Activated CD8-positive, alpha-beta memory T cell treated with anti-CD3 and anti-CD28 coated beads for 4 hours (primary cell): ENCODE results near the gene BAZ1A.
"Not testable (repeated sequence)": the region's sequence is repeated elsewhere in the genome, so short reads cannot be mapped to it uniquely, and the experiment has no call there.

Source experiments
- DNase-seq, 2 donors: peaks; one replicate each; pipeline ENCODE4 v3.0.0-alpha.2; 2020; ENCODE audit warnings: low read depth in 2 of 2

The BAZ1A gene

GRCh38 chr14:34858765-34859164 lies 16.4 kb downstream of the BAZ1A start:
- DNase-seq = no peak

GRCh38 chr14:34857689-34858449 lies 17.3 kb downstream of the BAZ1A start:
- DNase-seq = peak in 1 of 2 donors; percentile 5

GRCh38 chr14:34853041-34853440 lies 22.1 kb downstream of the BAZ1A start:
- DNase-seq = no peak

- no peak for DNase-seq
Observed at GRCh38 chr14:34851395-34851794, 23.8 kb downstream of the BAZ1A start.

GRCh38 chr14:34845869-34846268 lies 29.3 kb downstream of the BAZ1A start:
- no peak for DNase-seq

GRCh38 chr14:34843011-34843554 lies 32.1 kb downstream of the BAZ1A start:
- no peak for DNase-seq

- DNase-seq = no peak
Observed at GRCh38 chr14:34837801-34838322, 37.3 kb downstream of the BAZ1A start.

- DNase-seq = no peak
Observed at GRCh38 chr14:34835312-34835711, 39.8 kb downstream of the BAZ1A start.

GRCh38 chr14:34833549-34834523 lies 41.3 kb downstream of the BAZ1A start:
- DNase-seq = no peak

- no peak for DNase-seq
Observed at GRCh38 chr14:34826661-34827060, 48.5 kb downstream of the BAZ1A start.

- no peak for DNase-seq
Observed at GRCh38 chr14:34824826-34825225, 50.3 kb downstream of the BAZ1A start.

- DNase-seq = no peak
Observed at GRCh38 chr14:34824256-34824655, 50.9 kb downstream of the BAZ1A start.

GRCh38 chr14:34817768-34818167 lies 57.4 kb downstream of the BAZ1A start:
- DNase-seq = no peak

GRCh38 chr14:34810028-34810427 lies 65.1 kb downstream of the BAZ1A start:
- DNase-seq = no peak

GRCh38 chr14:34806257-34806656 lies 68.9 kb downstream of the BAZ1A start:
- no peak for DNase-seq

- no peak for DNase-seq
Observed at GRCh38 chr14:34804933-34805332, 70.2 kb downstream of the BAZ1A start.

- DNase-seq = not testable (repeated sequence)
Observed at GRCh38 chr14:34798861-34799260, 76.3 kb downstream of the BAZ1A start.

- no peak for DNase-seq
Observed at GRCh38 chr14:34797747-34798583, 77.2 kb downstream of the BAZ1A start.

GRCh38 chr14:34796902-34797301 lies 78.3 kb downstream of the BAZ1A start:
- no peak for DNase-seq

- no peak for DNase-seq
Observed at GRCh38 chr14:34794941-34795340, 80.2 kb downstream of the BAZ1A start.

- no peak for DNase-seq
Observed at GRCh38 chr14:34794217-34794616, 80.9 kb downstream of the BAZ1A start.
